ENCODE results near the gene MED26. TPM values are rescaled to one million over a fixed set of nuclear protein-coding genes. Genes with fewer than 3 reads are reported as not detected.

The MED26 gene
- total RNA-seq, 1 donor from 2014 or later, result 7.0 TPM

- H3K4me3 ChIP-seq (ENCODE audit: low read depth, low read length), result peak within 1 kb of the TSS; percentile 99
- peak; percentile 88 for DNase-seq (ENCODE audit: low read depth)
- H3K27me3 ChIP-seq (ENCODE audit: control insufficient read depth, insufficient read depth, low read length), result no peaks in the 10 kb centered on the region
- TF ChIP-seq CTCF (IDR thresholded peaks at IDR 0.05; ENCODE audit: insufficient read depth, low read length, poor library complexity, severe bottlenecking), result peak; percentile 14
- H3K36me3 ChIP-seq (ENCODE audit: control insufficient read depth, insufficient read depth, low read length), result peaks cover 4% of the 10 kb centered on the region
These were observed 32.1 kb upstream of the MED26 start, which contains the start of gene SMIM7 for GRCh38 chr19:16659832-16660708. Gene SMIM7, minus strand, starts transcription at chr19:16660144. Its CDS starts 34 bp downstream, at chr19:16660110.

- Histone ChIP-seq H3K36me3 (ENCODE audit: control insufficient read depth, insufficient read depth, low read length) (peaks cover 5% of the 10 kb centered on the region), H3K27me3 (ENCODE audit: control insufficient read depth, insufficient read depth, low read length) (no peaks in the 10 kb centered on the region), H3K4me3 (ENCODE audit: low read depth, low read length) (peak overlapping the region; percentile 99)
- no peak for DNase-seq (ENCODE audit: low read depth)
- TF ChIP-seq CTCF (IDR thresholded peaks at IDR 0.05; ENCODE audit: insufficient read depth, low read length, poor library complexity, severe bottlenecking), result no peak
These were observed 31.4 kb upstream of the MED26 start for GRCh38 chr19:16659464-16659831.

- peaks cover 5% of the 10 kb centered on the region for H3K36me3 ChIP-seq (ENCODE audit: control insufficient read depth, insufficient read depth, low read length)
- no peaks in the 10 kb centered on the region for H3K27me3 ChIP-seq (ENCODE audit: control insufficient read depth, insufficient read depth, low read length)
- no peak overlapping the region for H3K4me3 ChIP-seq (ENCODE audit: low read depth, low read length)
- TF ChIP-seq CTCF (IDR thresholded peaks at IDR 0.05; ENCODE audit: insufficient read depth, low read length, poor library complexity, severe bottlenecking), result no peak
- DNase-seq (ENCODE audit: low read depth), result no peak
These were observed 29.4 kb upstream of the MED26 start for GRCh38 chr19:16657384-16657783.

- H3K4me3 ChIP-seq (ENCODE audit: low read depth, low read length), result no peak overlapping the region
- DNase-seq (ENCODE audit: low read depth), result no peak
- H3K36me3 ChIP-seq (ENCODE audit: control insufficient read depth, insufficient read depth, low read length), result peaks cover 8% of the 10 kb centered on the region
- TF ChIP-seq CTCF (IDR thresholded peaks at IDR 0.05; ENCODE audit: insufficient read depth, low read length, poor library complexity, severe bottlenecking), result no peak
- H3K27me3 ChIP-seq (ENCODE audit: control insufficient read depth, insufficient read depth, low read length), result no peaks in the 10 kb centered on the region
These were observed 27.7 kb upstream of the MED26 start for GRCh38 chr19:16655727-16656126.

- TF ChIP-seq CTCF (IDR thresholded peaks at IDR 0.05; ENCODE audit: insufficient read depth, low read length, poor library complexity, severe bottlenecking), result no peak
These were observed 26.6 kb upstream of the MED26 start for GRCh38 chr19:16654627-16655026.

More at GRCh38 chr19:16654627-16655026, 26.6 kb upstream of the MED26 start:
- Histone ChIP-seq H3K4me3 (ENCODE audit: low read depth, low read length) (no peak overlapping the region), H3K27me3 (ENCODE audit: control insufficient read depth, insufficient read depth, low read length) (no peaks in the 10 kb centered on the region), H3K36me3 (ENCODE audit: control insufficient read depth, insufficient read depth, low read length) (peaks cover 8% of the 10 kb centered on the region)
- DNase-seq (ENCODE audit: low read depth), result no peak

Data from kidney epithelial cell (primary cell).